Islet of Langerhans (tissue), 1 donor: Measurements from ENCODE around the gene HARBI1.
A peak's percentile ranks its signal among the peaks of the same experiment; 100 is the strongest.

Experiments
- FAIRE-seq: peaks from one replicate; lab custom pipeline; 2011; peaks lifted over from hg19 to GRCh38; lab: Jason Lieb, UNC

The HARBI1 gene

GRCh38 chr11:46633291-46634217, 16.5 kb upstream of the HARBI1 start:
- no peak for FAIRE-seq

- FAIRE-seq = no peak
Observed at GRCh38 chr11:46632502-46632901, 15.5 kb upstream of the HARBI1 start.

- FAIRE-seq = no peak
Observed at GRCh38 chr11:46631676-46632075, 14.6 kb upstream of the HARBI1 start.

DNA sequence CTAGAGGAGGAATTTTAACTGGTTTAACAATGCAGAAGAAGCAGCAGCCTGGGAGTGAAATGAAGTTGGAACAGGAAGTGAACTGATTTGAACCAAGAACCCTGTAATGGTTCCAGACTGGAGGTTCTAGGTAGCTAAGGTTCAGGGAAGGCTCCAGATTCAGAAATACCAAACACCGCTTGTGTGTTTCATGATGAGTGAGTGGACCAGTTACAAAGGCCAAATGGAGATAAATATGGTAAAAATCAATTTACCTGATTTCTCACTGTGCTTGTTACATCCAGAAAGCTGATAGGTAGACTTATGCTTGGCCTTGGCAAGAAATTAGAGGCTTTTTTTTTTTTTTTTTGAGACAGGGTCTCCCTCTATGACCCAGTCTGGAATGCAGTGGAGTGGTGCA, 13.2 kb upstream of the HARBI1 start:
- no peak for FAIRE-seq

- FAIRE-seq = no peak
Observed at GRCh38 chr11:46628961-46629360, 11.9 kb upstream of the HARBI1 start.

DNA sequence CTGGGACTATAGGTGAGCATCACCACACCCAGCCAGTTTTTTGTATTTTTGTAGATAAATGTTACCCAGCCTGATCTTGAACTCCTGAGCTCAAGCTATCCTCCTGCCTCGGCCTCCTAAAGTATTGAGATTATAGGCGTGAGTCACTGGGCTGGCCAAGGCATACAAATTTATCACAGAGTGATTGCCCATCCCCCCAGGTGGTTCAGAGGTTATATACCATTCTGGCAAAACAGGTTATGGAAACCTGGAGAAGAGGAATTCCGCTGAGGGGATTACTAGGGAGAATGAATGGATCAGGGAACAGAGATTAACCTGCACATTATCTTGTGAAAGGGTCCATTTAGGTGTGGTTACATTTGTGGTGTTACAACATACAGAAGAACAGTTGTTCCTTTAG, 8.4 kb upstream of the HARBI1 start:
- no peak for FAIRE-seq

GRCh38 chr11:46618837-46619236, 1.8 kb upstream of the HARBI1 start:
- no peak for FAIRE-seq

- FAIRE-seq = no peak
Observed at GRCh38 chr11:46617972-46618314, 916 bp upstream of the HARBI1 start.

GRCh38 chr11:46616551-46617133, 385 bp downstream of the HARBI1 start:
- peak; percentile 21 for FAIRE-seq

DNA sequence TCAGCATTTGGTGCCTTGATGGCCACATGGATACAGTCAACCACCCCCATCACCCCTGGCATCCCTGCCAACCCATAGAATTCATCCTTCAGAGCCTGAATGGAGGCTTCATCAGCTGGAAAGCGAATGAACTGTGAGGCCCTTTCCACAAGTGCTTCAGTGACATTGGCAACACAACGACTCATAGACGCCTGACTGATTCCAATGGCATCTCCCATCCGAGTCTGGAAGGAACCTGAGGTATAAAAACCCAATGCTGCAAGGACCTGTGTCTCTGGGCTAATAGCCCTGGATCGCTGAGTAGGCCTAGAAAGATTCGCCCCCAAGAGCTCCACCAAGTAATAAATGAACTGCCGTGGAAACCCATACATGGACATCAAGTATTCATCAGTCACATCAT, 1.3 kb downstream of the HARBI1 start:
- no peak for FAIRE-seq

DNA sequence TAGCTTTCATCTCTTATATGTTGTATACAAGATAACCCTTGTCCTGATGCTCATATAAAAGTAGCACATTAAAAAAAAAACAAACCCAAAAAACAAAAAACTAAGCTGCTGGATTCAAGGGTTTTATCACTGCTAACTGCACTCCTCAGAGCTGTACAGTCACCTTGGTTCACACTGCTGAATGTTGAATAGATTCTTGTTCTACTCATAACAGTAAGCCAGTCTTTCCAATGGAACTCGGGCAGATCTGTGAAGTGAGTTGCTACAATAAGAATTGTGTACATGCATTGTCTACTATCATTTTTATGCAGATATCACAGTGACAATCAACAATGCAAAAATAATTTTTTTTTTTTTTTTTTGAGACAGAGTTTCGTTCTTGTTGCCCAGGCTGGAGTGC, 4.7 kb downstream of the HARBI1 start:
- FAIRE-seq = no peak

DNA sequence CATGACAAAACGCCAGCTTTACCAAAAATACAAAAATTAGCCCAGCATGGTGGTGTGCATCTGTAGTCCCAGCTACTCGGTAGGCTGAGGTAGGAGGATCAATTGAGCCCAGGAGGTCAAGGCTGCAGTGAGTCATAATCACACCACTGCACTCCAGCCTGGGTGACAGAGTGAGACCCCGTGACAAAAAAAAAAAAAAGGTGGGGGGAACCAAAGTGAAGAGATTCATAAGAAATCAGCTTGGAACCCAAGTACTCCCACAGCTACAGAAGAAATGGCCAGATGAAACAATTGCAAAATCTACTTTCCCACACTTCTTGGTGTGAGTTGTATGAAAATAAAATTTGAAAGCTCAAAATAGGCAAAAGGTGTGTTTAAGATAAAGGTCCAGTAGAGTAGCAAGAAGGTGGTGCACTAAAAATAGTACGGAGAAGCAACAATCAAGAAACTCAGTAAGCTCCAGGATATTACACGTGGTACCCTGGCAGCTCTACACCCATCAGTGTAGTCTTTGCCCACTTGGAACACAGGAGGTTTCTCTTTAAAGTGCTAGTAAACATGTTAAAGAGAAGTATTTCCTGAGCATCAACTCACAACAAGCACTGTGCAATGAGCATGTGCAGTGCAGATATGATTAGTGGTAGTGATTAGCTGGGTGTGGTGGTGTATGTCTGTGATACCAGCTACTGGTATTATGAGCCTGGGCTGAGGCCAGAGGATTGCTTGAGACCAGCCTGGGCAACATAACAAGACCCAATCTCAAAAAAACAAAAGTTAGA, 5.3 kb downstream of the HARBI1 start:
- FAIRE-seq = no peak

- FAIRE-seq = no peak
Observed at GRCh38 chr11:46609386-46609785, 7.6 kb downstream of the HARBI1 start.

- FAIRE-seq = no peak
Observed at GRCh38 chr11:46607516-46607915, 9.5 kb downstream of the HARBI1 start.

- no peak for FAIRE-seq
Observed at GRCh38 chr11:46604796-46605195, 12.2 kb downstream of the HARBI1 start.

DNA sequence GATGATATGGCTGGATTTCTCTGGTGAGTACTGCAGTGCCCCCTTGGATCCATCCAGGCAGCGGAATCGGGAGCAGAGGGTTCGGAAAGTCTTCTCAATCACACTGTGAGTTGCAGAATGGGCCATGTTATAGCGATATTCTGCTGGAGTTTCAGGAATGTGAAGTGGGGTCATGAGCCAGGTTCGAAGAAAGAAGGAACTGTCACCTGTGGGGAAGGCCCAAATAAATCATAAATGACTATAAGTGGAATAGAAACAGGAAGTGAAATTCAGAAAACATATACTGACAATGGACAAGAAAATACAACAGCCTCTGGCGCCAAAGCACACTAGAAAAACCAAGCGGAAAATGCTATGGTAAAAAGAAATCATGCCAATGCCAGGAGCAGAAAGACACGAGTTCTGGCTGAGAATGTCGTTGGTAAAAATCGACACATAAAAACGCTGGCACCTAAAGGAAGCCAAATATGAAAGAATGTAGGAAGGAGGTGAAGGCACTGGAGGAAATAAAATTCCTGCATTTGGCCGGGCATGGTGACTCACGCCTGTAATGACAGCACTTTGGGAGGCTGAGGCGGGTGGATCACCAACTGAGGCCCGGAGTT, 13.2 kb downstream of the HARBI1 start:
- FAIRE-seq = no peak

DNA sequence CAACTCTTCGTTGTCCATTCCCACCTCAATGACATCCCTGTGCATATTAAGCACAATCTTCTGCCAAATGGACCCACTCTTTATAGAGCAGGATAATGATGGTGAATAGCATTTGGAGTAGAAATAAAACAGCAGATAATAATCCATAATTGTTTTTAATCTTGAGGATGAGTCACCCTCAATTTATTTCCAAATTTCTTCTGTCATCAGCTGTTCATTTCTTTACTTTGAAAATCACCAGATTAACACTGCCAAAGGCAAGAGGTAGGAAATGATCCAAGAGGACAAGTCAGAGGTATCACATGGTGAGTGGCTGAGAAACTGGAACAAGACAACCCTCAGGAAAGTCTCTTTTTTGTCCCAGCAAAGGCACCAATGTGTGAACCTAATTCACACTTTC, 15.9 kb downstream of the HARBI1 start:
- no peak for FAIRE-seq

DNA sequence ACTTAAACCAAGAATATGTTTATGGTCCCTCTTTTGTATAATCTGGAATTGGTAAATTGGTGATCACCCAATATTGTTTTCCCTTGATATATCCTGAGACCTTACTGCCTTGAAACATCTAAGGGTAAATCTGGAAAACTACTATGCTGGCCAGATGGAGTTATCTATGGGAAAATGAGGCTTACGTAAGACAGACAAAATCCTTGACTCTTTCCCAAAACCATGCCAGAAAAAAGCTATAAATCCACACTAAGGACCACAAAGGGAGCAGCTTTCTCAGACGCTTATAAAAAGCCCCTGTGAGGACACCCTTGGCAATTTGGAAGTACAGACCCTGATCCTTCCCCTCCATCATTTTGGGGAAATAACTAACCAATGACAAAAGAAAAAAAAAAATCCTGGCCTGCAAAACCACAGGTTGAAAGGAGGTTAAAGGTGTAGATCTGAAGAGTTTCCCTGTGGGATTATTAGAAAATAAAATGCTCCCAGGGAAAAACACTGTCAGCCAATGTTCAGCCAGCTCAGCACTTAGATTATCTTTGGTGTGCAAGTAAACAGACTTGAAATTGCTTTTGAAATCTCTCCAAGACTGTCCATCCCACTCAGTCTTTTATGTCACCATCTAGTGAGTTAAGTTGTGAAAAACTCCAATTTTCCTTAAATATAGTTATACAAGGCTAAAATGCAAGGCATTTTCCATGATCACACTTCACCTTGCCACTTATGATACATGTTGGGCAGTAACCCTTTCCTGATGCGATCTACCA, 16.6 kb downstream of the HARBI1 start:
- no peak for FAIRE-seq

DNA sequence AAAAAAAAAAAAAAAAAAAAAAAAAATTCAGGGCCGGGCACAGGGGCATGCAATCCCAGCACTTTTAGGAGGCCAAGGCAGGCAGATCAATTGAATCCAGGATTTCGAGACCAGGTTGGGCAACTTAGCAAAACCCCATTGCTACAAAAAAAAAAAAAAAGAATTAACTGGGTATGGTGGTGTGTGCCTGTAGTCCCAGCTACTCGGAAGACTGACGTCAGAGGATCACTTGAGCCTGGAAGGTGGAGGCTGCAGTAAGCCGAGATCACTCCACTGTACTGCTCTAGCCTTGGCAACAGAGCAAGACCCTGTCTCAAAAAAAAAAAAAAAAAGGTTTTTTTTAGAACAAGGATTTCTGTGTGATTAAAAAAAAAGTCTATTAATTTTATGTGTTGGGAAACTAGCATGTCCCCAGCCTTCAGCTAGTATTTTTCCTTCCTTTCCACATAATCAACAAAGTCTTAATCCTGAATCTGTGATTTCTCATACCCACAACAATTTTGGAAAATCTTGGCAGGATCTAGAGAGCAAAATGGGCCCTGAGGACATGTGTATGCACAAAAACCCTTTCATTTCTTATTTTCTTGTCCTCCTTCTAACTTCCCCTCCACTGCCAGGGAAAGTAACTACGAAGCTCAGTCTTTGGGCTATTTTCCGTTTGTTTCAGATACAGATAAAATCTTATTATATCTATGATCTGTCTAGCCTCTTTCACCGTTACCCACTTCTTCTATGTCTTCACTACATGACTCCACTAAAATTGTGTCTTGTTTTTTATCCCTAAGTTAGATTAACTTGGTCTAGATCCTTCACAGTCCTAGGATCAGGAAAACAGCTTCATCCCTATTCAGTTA, 17.5 kb downstream of the HARBI1 start:
- FAIRE-seq = no peak

GRCh38 chr11:46597609-46598219, 19.3 kb downstream of the HARBI1 start:
- no peak for FAIRE-seq

DNA sequence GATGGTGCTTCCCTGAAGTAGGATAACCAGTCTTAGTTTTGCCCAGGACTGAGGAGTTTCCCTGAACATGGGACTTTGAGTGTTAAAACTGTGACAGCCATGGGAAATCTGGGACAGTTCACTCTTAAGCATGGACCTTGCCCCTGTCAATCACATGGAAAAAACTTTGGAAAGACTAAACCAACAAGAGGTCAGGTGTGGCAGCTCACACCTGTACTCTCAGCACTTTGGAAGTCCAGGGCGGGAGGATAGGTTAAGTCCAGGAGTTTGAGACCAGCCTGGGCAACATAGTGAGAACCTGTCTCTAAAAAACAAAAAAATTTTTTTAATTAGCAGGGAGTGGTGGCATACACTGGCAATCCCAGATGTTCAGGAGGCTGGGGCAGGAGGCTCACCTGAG, 19.9 kb downstream of the HARBI1 start:
- no peak for FAIRE-seq
